GM21825 (cell line): Measurements from ENCODE around the gene KDM2B.
A peak's percentile ranks its signal among the peaks of the same experiment; 100 is the strongest.

ENCODE experiments used
- ATAC-seq: cut with Tn5 transposase; IDR thresholded peaks from one replicate; pipeline ENCODE4 v1.9.1; 2021; ENCODE audit warnings: mild to moderate bottlenecking, moderate library complexity; ENCODE audit not compliant: unreplicated experiment

Gene KDM2B

GRCh38 chr12:121466794-121467637, 113.8 kb downstream of the KDM2B start:
- peak; percentile 90 for ATAC-seq

GRCh38 chr12:121465921-121466793, 114.7 kb downstream of the KDM2B start:
- ATAC-seq: peak; percentile 7

GRCh38 chr12:121464331-121464730, 116.5 kb downstream of the KDM2B start:
- ATAC-seq: no peak

GRCh38 chr12:121461048-121461447, 119.8 kb downstream of the KDM2B start:
- ATAC-seq: no peak

- no peak for ATAC-seq
Measured at GRCh38 chr12:121456551-121456950, 124.3 kb downstream of the KDM2B start.

GRCh38 chr12:121455766-121456420, 124.9 kb downstream of the KDM2B start:
- no peak for ATAC-seq

- ATAC-seq: no peak
Measured at GRCh38 chr12:121454921-121455320, 125.9 kb downstream of the KDM2B start.

- ATAC-seq: no peak
Measured at GRCh38 chr12:121453629-121454028, 127.2 kb downstream of the KDM2B start.

- ATAC-seq: no peak
Measured at GRCh38 chr12:121452985-121453360, 127.8 kb downstream of the KDM2B start.

GRCh38 chr12:121452340-121452984, 128.4 kb downstream of the KDM2B start:
- no peak for ATAC-seq

- no peak for ATAC-seq
Measured at GRCh38 chr12:121451961-121452339, 128.9 kb downstream of the KDM2B start.

GRCh38 chr12:121448771-121449315, 132.0 kb downstream of the KDM2B start:
- no peak for ATAC-seq

- no peak for ATAC-seq
Measured at GRCh38 chr12:121446750-121447149, 134.1 kb downstream of the KDM2B start.

GRCh38 chr12:121444842-121445202, 136.0 kb downstream of the KDM2B start:
- ATAC-seq: no peak

GRCh38 chr12:121443911-121444841, 136.6 kb downstream of the KDM2B start:
- no peak for ATAC-seq

- ATAC-seq: no peak
Measured at GRCh38 chr12:121443193-121443870, 137.5 kb downstream of the KDM2B start.

- ATAC-seq: no peak
Measured at GRCh38 chr12:121442028-121442948, 138.5 kb downstream of the KDM2B start.

GRCh38 chr12:121441555-121441954, 139.3 kb downstream of the KDM2B start:
- no peak for ATAC-seq
